Activated naive CD4-positive, alpha-beta T cell treated with anti-CD3 and anti-CD28 coated beads, Interleukin-2, amount 50 U/mL, for 16 hours (primary cell): ENCODE measurements around the gene DHX40.
"Not testable (repeated sequence)": the region's sequence is repeated elsewhere in the genome, so short reads cannot be mapped to it uniquely, and the experiment has no call there.

ENCODE experiments used
- DNase-seq: peaks from one replicate; pipeline ENCODE4 v3.0.0-alpha.2; 2020

Gene DHX40

GRCh38 chr17:59561042-59561441, 4.4 kb upstream of the DHX40 start:
- no peak for DNase-seq

DNA sequence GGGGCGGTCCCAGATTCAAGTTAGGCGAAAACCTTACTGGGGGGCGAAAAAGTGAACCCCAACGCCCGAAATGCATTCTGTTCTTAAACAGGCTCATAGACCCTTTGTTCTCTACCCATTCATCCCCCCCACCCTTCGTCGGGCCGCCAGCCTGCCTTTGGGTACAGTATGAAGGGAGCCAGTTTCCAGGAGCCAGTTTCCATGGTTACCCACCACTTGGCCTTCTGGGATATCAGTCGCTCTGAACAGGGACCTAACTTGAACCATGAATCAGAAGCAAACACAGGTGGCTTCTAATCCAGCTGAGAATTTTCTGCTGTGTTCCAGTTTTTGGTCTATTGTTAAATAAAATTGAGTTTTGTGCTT, 532 bp downstream of the DHX40 start:
- peak; percentile 55 for DNase-seq

DNA sequence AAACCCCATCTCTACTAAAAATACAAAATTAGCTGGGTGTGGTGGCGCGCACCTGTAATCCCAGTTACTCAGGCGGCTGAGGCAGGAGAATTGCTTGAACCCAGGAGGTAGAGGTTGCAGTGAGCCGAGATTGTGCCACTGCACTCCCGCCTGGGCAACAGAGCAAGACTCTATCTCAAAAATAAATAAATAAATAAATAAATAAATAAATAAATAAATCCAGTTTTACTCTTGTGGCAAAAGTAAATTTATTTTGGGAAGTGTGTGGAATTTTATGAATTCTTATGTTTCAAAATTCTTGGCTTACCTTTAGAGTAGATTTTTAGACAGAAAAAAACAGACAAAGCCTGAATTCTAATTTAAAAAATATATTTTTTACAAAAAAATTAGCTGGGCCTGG, 3.7 kb downstream of the DHX40 start:
- DNase-seq, result not testable (repeated sequence)

- DNase-seq, result no peak
Measured at GRCh38 chr17:59572301-59572924, 7.0 kb downstream of the DHX40 start.

DNA sequence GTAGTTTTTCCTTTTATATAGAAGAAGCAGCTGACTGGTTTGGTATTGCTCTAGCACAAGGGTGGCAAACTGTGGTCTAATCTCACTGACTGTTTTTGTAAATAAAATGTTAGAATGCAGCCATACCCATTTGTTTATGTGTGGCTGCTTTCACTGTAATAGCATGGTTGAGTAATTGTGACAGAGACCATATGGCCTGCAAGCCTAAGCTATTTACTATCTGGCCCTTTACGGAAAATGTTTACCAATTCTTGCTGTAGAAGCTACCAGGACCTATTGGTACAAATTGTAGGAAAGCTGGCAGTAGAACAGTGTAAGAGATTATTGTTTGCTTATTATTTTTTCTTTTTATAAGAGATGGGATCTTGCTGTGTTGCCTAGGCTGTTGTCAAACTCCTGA, 18.8 kb downstream of the DHX40 start:
- not testable (repeated sequence) for DNase-seq

DNA sequence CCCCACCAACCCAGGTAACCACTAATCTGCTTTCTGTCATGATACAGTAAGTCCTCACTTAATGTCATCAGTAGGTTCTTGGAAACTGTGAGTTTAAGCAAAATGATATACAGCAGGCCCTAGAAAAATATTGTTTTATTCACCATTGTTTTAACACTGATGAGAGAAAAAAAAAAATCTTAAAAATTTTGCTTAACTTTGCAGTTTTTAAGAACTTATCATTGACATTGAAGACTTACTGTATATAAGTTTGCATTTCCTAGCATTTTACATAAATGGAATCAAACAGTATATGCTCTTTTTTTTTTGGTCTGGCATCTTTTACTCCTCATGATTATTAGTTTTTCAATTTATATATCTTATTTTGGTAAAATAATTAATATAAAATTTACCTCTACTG, 34.8 kb downstream of the DHX40 start:
- DNase-seq, result no peak

DNA sequence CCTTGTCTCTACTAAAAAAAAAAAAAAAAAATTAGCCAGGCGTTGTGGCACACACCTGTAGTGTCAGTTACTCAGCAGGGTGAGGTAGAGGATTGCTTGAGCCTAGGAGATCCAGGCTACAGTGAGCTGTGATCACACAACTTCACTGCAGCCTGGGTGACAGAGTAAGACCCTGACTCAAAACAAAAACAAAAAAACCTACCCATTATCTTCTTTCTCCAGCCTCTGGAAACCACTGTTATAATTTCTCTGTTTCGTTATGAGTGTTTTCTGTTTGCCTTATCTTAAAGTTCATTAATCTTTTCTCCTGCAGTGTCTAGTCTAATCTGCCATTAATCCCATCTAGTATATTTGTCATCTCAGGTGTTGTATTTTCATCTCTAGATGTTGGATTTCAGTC, 35.7 kb downstream of the DHX40 start:
- no peak for DNase-seq

- no peak for DNase-seq
Measured at GRCh38 chr17:59607061-59607460, 41.7 kb downstream of the DHX40 start.

- peak; percentile 31 for DNase-seq
Measured at GRCh38 chr17:59607817-59608403, 42.5 kb downstream of the DHX40 start.

DNA sequence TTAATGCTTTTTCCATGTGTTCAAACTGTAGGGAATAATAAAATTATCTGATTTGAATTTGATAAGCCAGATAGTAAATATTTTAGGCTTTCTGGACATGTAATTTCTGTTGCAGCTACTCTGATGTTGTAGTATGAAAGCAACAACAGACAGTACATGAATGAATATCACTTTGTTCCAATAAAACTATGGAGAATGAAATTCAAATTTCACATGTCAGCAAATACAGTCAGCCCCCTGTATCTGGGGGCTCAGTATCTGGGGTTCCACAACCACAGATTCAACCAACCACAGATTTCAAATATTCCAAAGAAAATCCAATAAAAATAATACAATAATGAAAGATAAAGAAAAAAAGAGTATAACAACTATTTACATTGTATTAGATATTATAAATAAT, 46.1 kb downstream of the DHX40 start:
- no peak for DNase-seq

DNA sequence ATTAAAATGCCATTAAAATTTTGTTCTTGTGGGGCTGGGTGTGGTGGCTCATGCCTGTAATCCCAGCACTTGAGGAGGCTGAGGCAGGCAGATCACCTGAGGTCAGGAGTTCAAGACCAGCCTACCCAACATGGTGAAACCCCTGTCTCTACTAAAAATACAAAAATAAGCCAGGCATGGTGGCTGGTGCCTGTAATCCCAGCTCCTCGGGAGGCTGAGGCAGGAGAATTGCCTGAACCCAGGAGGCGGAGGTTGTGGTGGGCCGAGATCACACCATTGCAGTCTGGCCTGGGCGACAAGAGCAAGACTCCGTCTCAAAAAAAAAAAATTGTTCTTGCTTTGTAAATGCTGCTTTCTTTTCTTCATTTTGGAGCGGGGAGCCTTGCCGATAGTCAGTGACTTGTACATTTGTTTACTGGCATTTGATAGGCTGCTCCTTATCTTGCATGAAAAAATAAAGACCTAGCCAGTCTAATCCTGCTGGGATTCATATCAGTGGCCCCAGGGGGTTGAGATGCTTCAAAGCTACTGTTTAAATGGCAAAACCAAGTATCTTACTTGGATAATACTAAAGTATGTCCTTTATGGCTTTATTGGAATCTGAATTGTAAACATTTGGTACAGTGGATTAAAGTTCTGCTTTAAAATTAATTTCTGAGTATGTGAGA, 51.0 kb downstream of the DHX40 start:
- DNase-seq, result no peak

DNA sequence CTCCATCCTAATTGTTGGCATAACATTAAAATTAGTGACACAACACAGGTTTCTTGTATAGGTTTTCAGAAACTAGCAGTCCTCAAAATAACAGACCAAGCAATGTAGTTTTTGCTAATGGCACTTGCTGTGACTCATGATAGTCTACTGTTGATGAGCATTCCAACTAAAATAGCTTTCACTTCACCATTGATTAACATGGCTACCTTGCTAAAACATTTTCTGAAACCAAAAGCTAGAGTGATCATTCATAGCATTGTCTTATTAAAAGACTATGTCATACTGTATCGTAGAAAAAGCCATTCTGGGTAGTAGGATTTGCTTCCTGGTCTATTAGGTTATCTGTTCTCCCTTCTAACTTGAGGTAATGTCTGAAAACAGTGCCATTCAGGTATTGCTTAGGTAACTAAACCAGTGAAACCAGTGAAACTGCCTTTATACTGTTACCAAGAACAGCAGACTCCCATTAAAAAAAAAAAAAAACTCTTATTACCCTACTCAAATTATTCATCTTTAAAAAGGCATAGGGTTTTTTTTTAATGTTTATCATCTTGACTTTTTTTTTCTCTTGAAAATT, 51.8 kb downstream of the DHX40 start:
- no peak for DNase-seq

GRCh38 chr17:59619035-59619297, 53.6 kb downstream of the DHX40 start:
- no peak for DNase-seq

- DNase-seq, result peak; percentile 94
Measured at GRCh38 chr17:59619298-59620063, 54.1 kb downstream of the DHX40 start, which contains the start of gene CLTC. CLTC (plus strand) TSS chr17:59619895; CDS start chr17:59620132, 237 bp downstream.

GRCh38 chr17:59620064-59620359, 54.6 kb downstream of the DHX40 start:
- no peak for DNase-seq

GRCh38 chr17:59620518-59621259, 55.3 kb downstream of the DHX40 start:
- peak; percentile 38 for DNase-seq

DNA sequence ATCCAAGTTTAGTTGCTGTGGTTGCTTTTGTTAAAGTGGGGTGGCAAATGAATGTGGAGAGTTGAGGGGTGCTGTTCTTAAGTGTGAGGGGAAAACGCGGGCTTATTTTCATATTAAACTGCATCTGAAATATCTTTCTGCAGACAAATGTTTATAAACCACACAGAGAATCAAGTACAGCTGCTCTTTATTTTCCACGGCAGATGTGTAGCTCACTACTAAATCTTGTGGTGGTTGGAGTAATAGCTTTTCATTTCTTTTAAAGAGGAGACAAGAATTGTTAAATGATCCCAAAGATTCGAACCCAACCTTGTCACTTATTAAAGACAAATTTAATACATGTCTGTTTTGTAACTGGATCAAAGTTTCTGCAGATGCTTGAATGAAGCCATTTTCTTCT, 56.4 kb downstream of the DHX40 start:
- DNase-seq, result no peak

DNA sequence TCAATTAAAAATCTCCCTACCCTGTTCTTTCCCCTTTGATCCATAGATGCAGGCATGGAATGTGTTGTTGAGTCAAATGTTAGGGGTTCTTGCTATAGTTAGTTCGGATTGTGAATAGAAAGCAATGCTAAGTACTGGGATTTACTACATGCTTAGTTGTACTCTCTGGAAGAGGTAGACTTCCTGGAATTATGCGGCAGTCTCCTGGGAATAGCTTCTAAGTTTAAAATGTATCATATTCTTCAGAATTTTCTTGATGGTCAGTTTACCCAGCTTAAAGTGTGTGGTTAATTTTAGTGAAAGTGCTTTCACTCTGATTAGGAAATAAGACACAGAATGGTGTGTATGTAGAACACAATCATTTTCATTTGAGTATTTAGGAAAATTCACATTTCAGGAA, 57.7 kb downstream of the DHX40 start:
- DNase-seq, result no peak

DNA sequence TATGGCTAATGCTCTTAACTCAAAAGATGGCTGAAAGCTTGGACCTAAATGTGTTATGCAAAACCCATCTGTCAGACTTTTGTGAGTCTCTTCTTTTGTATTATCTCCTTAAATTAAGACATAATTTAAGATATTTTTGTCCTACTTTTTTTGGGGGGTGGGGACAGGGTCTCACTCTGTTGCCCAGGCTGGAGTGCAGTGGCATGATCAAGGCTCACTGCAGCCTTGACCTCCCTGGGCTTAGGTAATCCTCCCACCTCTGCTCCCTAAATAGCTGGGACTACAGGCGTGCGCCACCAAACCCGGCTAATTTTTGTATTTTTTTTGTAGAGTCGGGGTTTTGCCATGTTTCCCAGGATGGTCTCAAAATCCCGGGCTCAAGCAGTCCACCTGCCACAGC, 61.3 kb downstream of the DHX40 start:
- DNase-seq, result no peak

DNA sequence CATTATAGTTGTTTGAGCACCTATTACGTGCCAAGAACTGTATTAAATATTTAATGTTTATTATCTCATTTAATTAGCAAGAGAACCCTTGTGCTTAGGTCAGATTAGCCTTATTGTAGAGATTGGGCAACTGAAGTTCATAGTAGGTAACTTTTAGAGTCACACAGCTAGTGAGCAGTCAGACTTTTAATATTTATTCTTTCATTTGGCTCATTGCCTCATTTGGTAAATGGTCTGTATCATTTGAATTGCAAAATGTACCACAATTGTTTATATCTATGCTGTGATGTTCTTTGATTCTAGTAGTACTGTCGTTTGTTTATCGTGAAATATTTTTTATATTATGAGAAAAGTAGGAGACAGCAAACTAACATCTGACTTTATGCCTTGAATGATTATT, 61.9 kb downstream of the DHX40 start:
- no peak for DNase-seq

- no peak for DNase-seq
Measured at GRCh38 chr17:59627770-59628171, 62.4 kb downstream of the DHX40 start.

DNA sequence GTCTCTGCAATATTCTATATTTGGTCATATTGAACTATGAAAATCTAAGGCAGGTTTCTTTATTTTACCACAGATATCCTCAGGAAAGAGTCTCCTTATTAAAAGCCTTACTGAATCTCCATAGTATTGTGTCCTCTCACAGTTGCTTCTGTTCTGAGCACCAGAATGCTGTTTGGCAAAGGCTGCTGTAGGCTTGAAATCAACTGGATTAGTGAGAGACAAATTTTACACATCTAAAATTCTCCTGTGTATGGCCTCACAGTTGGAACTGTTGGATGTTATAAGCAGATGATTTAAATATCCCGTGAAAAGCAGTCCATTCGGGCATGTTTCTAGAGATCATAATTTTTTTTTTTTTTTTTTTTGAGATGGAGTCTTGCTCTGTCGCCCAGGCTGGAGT, 63.8 kb downstream of the DHX40 start:
- no peak for DNase-seq

- DNase-seq, result no peak
Measured at GRCh38 chr17:59631276-59631675, 65.9 kb downstream of the DHX40 start.
